NCI-H524 treated with DMSO at 0.1 percent for 48 hours (cell line): ENCODE data around the gene BRD3OS.
"Not testable (repeated sequence)": the region's sequence is repeated elsewhere in the genome, so short reads cannot be mapped to it uniquely, and the experiment has no call there.

Source experiments
- DNase-seq: peaks from one replicate; lab custom pipeline; 2025; lab: John Stamatoyannopoulos, UW

Gene BRD3OS

DNA sequence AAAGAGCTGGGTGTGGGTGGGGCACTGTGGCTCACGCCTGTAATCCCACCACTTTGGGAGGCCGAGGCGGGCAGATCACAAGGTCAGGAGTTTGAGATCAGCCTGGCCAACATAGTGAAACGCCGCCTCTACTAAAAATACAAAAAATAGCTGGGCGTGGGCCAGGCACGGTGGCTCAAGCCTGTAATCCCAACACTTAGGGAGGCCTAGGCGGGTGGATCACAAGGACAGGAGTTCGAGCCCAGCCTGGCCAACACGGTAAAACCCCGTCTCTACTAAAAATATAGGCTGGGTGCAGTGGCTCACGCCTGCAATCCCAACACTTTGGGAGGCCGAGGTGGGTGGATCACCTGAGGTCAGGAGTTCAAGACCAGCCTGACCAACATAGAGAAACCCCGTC is 36.5 kb upstream of the BRD3OS start:
- DNase-seq, result not testable (repeated sequence)

DNA sequence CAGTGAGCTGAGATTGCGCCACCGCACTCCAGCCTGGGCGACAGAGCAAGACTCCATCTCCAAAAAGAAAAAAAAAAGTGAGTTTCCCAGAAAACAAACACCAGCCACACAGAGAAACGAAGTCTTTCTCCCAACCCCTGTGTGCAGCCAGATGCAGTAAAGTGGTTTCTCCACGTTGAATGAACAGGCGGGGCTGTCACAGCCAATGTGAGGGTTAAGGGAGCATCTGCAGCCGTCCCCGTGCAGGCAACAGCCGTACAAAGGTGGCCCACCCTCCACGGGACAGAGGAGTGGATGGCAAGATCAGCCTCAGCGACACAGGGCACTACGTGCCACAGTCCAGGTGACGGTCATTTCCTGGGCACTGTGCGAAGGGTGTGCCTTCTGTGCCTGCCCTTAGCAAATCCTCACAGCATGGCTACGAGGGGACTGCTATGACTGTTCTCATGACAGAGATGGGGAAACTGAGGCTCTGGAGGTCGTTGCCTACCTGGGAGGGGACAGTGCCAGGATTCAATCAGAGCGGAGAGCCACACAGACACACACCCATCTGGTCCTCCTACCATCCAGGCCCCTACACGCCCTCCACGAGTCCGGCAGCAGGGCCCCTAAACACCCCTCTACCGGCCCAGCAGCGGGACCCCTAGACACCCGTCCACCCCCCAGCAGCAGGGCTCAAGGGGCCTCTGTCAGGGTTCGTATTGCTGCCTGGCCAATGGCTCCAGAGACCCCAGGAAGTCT is 35.5 kb upstream of the BRD3OS start:
- DNase-seq, result no peak

- no peak for DNase-seq
Observed at GRCh38 chr9:133990366-133991213, 34.7 kb upstream of the BRD3OS start.

DNA sequence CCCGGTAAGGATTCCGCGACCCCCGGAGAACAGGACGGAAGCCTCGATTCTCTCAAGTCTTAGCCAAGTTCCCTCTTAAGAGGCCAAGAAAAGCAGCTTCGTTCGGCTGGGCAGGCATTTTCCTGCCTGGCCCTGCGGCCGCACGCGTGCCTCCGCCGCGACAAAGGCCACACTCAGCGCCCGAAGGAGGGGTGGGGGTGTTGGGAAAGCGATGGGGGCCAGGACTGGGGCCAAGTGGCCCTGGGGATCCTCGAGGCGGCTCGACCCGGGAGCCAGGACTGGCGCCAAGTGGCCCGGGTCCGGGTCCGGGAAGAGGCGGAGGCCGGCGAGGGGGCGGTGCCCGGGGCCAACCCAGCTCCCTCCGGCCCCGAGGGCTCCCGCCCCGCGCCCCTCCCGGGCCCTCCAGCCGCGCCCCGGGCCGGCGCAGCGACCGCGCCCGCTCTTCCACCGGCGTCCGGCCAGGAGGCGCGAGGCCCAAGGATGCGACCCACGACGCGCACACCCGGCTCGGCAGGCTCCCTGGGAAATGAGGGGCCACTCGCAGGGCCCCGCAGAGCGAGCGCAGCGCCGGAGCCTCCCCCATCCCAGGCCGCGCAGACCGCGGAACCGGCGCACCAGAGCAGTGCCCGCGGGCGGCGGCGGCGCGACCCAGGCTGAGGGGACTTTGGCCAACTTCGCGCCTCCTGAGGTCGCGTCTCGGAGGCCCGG is 33.9 kb upstream of the BRD3OS start:
- DNase-seq, result no peak

- no peak for DNase-seq
Observed at GRCh38 chr9:133991964-133992779, 33.1 kb upstream of the BRD3OS start, which contains the start of gene VAV2. Gene VAV2, minus strand, starts transcription at chr9:133992324. Its CDS starts 46 bp downstream, at chr9:133992278.

GRCh38 chr9:133992780-133993634 is 32.3 kb upstream of the BRD3OS start:
- peak; percentile 47 for DNase-seq

- no peak for DNase-seq
Observed at GRCh38 chr9:133993635-133994253, 31.5 kb upstream of the BRD3OS start.

GRCh38 chr9:133994353-133995011 is 30.8 kb upstream of the BRD3OS start:
- DNase-seq, result no peak

- DNase-seq, result no peak
Observed at GRCh38 chr9:133995012-133995896, 30.0 kb upstream of the BRD3OS start.

- DNase-seq, result no peak
Observed at GRCh38 chr9:133996531-133997520, 28.5 kb upstream of the BRD3OS start.

GRCh38 chr9:133997584-133997983 is 27.7 kb upstream of the BRD3OS start:
- no peak for DNase-seq

DNA sequence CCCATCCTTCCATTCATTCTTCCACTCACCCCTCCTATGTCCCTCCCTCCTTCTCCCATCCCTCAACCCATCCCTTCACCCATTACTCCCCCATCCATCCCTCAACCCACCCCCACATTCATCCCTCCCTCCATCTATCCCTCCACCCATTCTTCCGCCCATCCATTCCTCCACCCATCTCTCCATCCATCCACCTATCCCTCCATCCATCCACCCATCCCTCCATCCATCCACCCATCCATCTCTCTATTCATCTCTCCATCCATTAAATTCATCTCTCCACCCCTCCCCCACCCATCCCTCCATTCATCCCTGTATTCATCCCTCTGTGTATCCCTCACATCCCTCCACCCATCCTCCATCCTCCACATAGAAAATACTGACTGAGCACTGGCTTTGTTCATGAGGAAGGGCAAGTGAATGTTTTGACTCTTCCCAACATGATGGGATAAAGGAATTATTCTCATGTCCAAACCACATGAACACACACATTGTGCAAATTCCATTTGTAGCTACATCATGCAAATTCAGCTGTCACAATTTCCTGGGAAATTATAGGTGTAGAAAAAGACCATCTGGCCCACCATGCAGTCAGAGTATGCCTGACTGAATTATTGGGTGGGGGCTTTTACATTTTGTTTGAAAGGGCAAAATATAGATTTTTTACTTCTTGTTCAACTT is 26.2 kb upstream of the BRD3OS start:
- no peak for DNase-seq

- no peak for DNase-seq
Observed at GRCh38 chr9:133999851-134000265, 25.4 kb upstream of the BRD3OS start.

DNA sequence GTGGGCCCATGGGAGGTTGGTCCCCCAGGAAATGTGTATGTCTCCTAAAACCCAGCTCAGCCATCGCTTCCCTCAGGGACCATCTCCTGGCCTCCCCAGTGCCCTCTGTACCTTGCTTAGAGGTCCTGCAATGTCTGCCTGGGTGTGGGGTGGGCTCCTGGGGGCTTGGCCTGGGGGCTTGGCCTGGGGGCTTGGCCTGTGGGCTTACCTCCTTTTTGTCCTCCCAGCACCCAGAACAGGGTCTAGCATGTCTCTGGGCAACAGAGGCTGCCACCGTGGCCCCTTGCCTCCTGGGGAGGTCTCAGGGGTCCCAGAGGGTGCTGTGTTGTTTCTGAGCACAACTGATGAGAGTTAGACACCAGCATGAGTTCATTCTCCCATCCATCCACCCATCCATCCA is 22.5 kb upstream of the BRD3OS start:
- DNase-seq, result no peak

- DNase-seq, result no peak
Observed at GRCh38 chr9:134003237-134003636, 22.0 kb upstream of the BRD3OS start.

DNA sequence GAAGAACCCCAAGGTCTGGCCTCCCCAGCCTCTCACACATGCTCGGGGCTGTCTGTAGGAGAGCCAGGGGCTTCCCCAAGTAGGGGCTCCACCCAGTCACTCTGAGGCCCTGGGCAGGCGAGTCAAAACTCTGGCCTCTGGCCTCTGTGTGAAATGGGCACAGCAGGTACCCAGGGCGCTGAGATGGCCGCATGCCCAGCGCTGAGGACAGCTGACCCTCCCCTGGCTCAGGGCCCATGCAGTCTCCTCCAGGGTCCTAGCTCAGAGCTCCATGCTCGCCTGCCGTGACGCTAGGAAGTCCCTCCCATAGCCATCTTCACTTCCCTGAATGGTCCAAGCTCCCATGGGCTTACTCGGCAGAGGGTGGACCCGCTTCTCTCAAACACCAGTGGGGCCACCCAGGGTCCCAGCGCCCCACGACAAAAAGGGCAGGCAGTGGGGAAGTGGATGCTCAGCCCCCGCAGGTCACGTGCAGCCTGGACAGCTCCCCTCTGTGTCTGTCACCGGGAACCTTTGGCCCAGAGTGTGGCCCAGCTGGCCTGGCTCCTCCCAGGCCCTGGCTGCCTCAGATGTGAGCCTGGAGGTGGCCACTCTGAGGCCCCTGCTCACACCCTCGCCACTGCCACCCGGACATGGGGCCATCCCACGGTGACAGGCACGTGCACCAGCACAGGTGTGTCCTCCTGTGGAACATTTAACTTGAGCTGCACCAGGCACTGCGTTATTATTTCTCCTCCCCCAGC is 21.0 kb upstream of the BRD3OS start:
- DNase-seq, result no peak
